ES-I3 (cell line): ENCODE results near the gene CAMK2B.

Source experiments
- H3K36me3 ChIP-seq: 2 replicates; pipeline ENCODE4 v1.6.1; 2013; ENCODE audit warnings: mild to moderate bottlenecking, low read length, control low read depth, moderate library complexity; ENCODE audit not compliant: insufficient read depth
- H3K4me1 ChIP-seq: 2 replicates; pipeline ENCODE4 v1.6.1; 2013; ENCODE audit warnings: mild to moderate bottlenecking, control low read depth, low read length; ENCODE audit not compliant: insufficient read depth
- H3K9ac ChIP-seq: 2 replicates; pipeline ENCODE4 v1.6.1; 2013; ENCODE audit warnings: low read depth, mild to moderate bottlenecking, low read length, moderate library complexity
- H3K9me3 ChIP-seq: 2 replicates; pipeline ENCODE4 v1.6.1; 2013; ENCODE audit warnings: mild to moderate bottlenecking, low read length, moderate library complexity; ENCODE audit not compliant: control insufficient read depth, insufficient read depth

Gene CAMK2B

DNA sequence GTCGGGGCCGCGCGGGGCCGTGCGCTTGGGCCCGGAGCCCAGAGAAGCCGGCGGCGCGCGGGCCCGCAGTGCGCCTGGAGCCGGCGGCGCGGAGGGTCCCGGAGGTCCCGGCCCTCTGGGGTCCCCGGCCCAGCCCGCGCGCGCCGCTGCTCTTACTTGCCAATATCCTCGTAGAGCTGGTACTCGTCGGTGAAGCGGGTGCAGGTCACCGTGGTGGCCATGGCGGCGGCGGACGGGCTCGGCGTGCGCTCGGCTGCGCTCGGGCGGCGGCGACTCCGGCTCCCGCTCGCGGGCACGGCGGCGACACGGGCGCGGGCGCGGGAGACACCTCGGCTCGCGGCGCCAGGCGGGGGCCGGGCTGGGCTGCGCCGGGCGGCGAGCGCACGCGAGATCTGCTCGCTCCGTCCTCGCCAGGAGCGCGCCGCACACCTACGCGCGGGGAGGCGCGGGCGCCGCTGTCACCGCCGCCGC is at the start of gene CAMK2B:
TSS of gene CAMK2B (minus strand) at position 394 of the 471 bp plus-strand sequence. CDS start at position 221, 173 bp downstream.
- peak within 1 kb of the TSS; percentile 42; the same call in 1 of the 2 replicates for H3K9ac ChIP-seq
- H3K4me1 ChIP-seq: no peaks in the 10 kb centered on the region
- no peaks in the 10 kb centered on the region for H3K9me3 ChIP-seq
- no peaks in the 10 kb centered on the region for H3K36me3 ChIP-seq

- H3K36me3 ChIP-seq: no peaks in the 10 kb centered on the region
- no peaks in the 10 kb centered on the region for H3K4me1 ChIP-seq
- H3K9me3 ChIP-seq: no peaks in the 10 kb centered on the region
- H3K9ac ChIP-seq: no peak overlapping the region
These were observed 48.8 kb upstream of the CAMK2B start for GRCh38 chr7:44374007-44374763.

DNA sequence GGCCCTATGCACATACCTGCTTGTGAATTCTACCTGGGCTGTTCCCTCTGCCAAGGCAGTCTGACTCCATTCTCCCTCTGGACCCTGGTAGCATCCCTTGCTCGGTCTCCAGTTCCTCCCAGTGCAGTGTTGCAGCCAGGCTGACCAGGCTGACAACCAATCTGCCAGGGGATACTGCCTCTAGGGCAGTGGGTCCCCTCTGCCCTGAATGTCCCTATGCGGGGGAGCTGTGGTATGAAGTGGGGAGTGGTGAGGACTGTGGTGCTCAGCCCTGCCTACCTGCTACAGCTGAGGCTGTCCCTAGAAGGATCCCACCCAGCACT is 48.0 kb upstream of the CAMK2B start:
- H3K9me3 ChIP-seq: no peaks in the 10 kb centered on the region
- no peaks in the 10 kb centered on the region for H3K36me3 ChIP-seq
- peaks cover 7% of the 10 kb centered on the region; the same call in 1 of the 2 replicates for H3K4me1 ChIP-seq
- H3K9ac ChIP-seq: no peak overlapping the region

GRCh38 chr7:44372560-44373417 is 47.4 kb upstream of the CAMK2B start:
- H3K9ac ChIP-seq: no peak overlapping the region
- H3K36me3 ChIP-seq: no peaks in the 10 kb centered on the region
- no peaks in the 10 kb centered on the region for H3K9me3 ChIP-seq
- H3K4me1 ChIP-seq: peaks cover 8% of the 10 kb centered on the region; the same call in 1 of the 2 replicates

- H3K4me1 ChIP-seq: peaks cover 8% of the 10 kb centered on the region; the same call in 1 of the 2 replicates
- no peaks in the 10 kb centered on the region for H3K36me3 ChIP-seq
- no peak overlapping the region for H3K9ac ChIP-seq
- no peaks in the 10 kb centered on the region for H3K9me3 ChIP-seq
These were observed 43.5 kb upstream of the CAMK2B start for GRCh38 chr7:44368885-44369284.

DNA sequence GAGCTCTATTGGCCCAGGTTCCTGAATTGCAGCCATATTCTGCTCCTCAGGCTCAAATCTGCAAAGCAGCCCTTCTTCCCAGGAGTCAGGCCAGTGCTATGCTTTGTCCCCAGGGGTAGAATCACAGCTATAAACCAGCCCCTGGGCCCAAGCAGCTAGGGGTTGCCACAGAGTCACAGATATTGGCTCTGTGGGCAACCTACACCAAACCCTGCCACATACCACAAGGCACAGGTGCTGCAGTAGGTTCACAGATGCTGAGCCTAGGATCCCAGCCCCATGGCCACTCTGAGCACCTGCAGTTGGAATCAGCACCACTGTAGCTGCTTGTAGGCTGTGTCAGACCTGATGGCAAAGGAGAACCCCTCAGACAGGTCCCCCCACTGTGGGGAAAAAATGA is 43.1 kb upstream of the CAMK2B start:
- peaks cover 8% of the 10 kb centered on the region; the same call in 1 of the 2 replicates for H3K4me1 ChIP-seq
- no peaks in the 10 kb centered on the region for H3K36me3 ChIP-seq
- H3K9ac ChIP-seq: no peak overlapping the region
- H3K9me3 ChIP-seq: no peaks in the 10 kb centered on the region

- H3K9ac ChIP-seq: no peak overlapping the region
- peaks cover 8% of the 10 kb centered on the region; the same call in 1 of the 2 replicates for H3K4me1 ChIP-seq
- H3K9me3 ChIP-seq: no peaks in the 10 kb centered on the region
- H3K36me3 ChIP-seq: no peaks in the 10 kb centered on the region
These were observed 42.2 kb upstream of the CAMK2B start for GRCh38 chr7:44367475-44368043.

- H3K9ac ChIP-seq: no peak overlapping the region
- no peaks in the 10 kb centered on the region for H3K36me3 ChIP-seq
- H3K4me1 ChIP-seq: peaks cover 8% of the 10 kb centered on the region; the same call in 1 of the 2 replicates
- H3K9me3 ChIP-seq: no peaks in the 10 kb centered on the region
These were observed 41.6 kb upstream of the CAMK2B start for GRCh38 chr7:44366986-44367385.

DNA sequence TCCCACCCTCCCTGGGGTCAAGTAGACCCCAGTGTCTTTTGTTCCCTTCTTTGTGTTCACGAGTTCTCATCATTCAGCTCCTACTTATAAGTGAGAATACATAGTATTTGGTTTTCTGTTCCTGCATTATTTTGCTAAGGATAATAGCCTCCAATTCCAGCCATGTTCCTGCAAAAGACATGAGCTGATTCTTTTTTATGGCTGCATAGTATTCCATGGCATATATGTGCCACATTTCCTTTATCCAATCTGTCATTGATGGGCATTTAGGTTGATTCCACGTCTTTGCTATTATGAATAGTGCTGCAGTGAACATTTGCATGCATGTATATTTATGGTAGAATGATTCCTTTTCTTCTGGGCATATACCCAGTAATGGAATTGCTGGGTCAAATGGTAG is 28.3 kb upstream of the CAMK2B start:
- H3K4me1 ChIP-seq: no peaks in the 10 kb centered on the region
- H3K9ac ChIP-seq: no peak overlapping the region
- no peaks in the 10 kb centered on the region for H3K9me3 ChIP-seq
- no peaks in the 10 kb centered on the region for H3K36me3 ChIP-seq

GRCh38 chr7:44348851-44349781 is 23.7 kb upstream of the CAMK2B start:
- no peaks in the 10 kb centered on the region for H3K9me3 ChIP-seq
- H3K4me1 ChIP-seq: no peaks in the 10 kb centered on the region
- H3K9ac ChIP-seq: no peak overlapping the region
- no peaks in the 10 kb centered on the region for H3K36me3 ChIP-seq

GRCh38 chr7:44348300-44348699 is 22.9 kb upstream of the CAMK2B start:
- H3K9ac ChIP-seq: no peak overlapping the region
- no peaks in the 10 kb centered on the region for H3K4me1 ChIP-seq
- no peaks in the 10 kb centered on the region for H3K36me3 ChIP-seq
- H3K9me3 ChIP-seq: 0 out of 2 replicates have a peak, but pooled peaks cover under 1% of the 10 kb centered on the region

GRCh38 chr7:44347546-44348114 is 22.2 kb upstream of the CAMK2B start:
- Histone ChIP-seq H3K4me1 (no peaks in the 10 kb centered on the region), H3K36me3 (no peaks in the 10 kb centered on the region), H3K9me3 (0 out of 2 replicates have a peak, but pooled peaks cover 3% of the 10 kb centered on the region), H3K9ac (no peak overlapping the region)

GRCh38 chr7:44346063-44346462 is 20.7 kb upstream of the CAMK2B start:
- H3K9ac ChIP-seq: no peak overlapping the region
- H3K4me1 ChIP-seq: no peaks in the 10 kb centered on the region

More at GRCh38 chr7:44346063-44346462, 20.7 kb upstream of the CAMK2B start:
- Histone ChIP-seq H3K36me3 (no peaks in the 10 kb centered on the region), H3K9me3 (0 out of 2 replicates have a peak, but pooled peaks cover 3% of the 10 kb centered on the region)
